HCEC 1CT (cell line): ENCODE data around the gene ARHGAP26.
A peak's percentile ranks its signal among the peaks of the same experiment; 100 is the strongest.

Source experiments
- DNase-seq: peaks from one replicate; pipeline ENCODE4 v3.0.0-alpha.2; 2017

The ARHGAP26 gene

DNA sequence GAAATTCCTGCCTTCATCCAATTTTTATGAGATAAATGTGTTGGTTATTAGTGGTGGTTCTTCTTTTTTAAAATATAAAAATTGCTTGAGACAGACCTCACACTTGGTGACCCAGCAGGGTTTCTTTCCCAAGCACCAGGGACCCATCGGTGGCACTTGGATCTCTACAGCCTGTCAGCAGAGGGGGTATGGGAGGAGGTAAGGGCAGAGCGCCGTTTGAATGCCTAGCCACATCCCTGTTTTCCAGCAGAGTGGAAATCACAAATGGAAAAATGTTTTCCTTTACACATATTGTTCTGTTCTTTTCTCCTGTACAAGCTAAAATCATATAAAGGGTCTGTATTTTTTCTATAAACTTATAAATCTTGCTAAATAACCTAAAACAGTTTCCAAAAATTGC is 385.3 kb downstream of the ARHGAP26 start:
- DNase-seq = no peak

DNA sequence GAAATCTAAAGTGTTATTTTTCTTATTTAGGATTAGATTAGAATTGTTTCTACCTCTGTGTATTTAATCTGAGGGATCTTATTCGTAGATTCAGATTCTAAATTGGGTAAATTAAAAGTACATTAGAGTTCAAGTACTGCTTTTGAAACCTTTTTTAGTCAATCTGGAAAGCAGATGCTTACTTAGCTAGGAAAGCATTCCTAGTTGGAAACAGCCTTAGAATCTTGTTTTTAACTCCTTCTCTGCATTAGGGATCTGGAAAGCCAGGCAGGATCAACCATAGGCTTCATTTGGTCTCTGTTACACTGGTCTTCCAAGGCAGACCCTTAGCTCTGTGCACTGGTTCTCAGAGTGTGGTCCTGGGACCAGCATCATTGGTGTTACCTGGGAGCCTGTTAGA is 385.9 kb downstream of the ARHGAP26 start:
- DNase-seq = no peak

DNA sequence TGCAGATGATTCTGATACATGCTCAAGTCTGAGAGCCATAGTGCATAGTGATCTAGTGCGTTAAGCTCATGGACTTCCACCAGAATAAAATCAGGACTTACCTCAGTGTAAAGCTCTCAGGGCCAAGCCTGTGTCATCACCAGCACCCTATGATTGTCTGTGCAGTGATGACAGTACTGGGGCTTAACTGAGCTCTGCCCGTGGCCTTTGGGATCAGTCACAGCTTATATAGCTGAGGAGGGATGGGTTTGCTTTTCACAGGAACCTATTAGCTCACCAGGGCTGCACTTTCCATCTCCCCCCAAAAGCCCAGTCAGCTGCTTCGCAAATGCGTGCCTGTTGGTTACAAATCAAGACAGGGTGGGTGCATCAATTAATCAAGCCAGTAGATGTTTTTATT is 386.4 kb downstream of the ARHGAP26 start:
- no peak for DNase-seq

DNA sequence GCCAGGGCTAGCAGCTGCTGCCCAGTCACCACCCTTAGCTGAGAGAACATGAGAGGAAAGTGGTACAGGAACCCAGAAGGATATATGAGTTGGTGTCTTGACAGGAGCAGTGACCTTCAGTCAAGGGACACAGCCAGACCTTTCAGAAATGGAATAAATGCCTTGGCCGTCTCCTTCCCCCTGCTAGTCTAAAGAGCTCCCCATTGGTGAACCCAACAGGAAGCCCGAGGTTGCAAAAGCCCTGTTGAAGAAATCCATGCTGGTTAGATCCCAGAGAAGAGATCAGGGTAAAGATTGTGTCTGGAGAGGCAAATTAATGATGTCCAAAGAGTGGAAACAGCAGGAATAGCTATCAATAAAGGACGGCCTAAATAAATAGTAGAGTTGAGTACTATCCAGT is 388.9 kb downstream of the ARHGAP26 start:
- DNase-seq = no peak

DNA sequence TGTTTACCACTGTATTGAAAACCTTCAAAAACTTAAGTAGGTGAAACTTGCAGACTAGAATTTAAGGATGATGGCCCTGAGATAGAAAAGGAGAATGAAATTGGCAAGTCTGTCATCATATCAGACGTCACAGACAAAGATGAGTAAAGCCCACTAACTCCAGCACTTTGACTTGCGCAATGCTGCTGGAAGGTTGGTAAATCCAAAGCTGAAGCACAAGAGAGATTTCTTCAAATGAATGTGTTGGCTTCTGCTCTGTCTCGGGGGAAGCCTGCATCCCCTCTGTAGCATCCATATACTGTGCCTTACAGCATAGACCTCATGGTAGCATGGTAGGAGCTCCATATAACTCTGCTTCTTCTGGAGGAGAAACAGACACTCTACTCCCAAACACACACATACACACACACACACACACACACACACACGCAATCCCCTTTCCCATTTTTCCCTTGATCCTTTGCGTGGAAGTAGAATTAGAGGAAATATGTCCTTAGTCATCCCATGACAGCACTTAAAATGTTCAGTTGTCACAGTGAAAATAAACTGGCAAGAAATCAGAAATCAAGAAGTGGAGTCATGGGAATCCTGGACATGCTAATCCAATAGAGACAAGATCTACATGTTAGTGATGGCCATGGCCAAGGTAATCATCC is 391.8 kb downstream of the ARHGAP26 start:
- peak; percentile 76 for DNase-seq

DNA sequence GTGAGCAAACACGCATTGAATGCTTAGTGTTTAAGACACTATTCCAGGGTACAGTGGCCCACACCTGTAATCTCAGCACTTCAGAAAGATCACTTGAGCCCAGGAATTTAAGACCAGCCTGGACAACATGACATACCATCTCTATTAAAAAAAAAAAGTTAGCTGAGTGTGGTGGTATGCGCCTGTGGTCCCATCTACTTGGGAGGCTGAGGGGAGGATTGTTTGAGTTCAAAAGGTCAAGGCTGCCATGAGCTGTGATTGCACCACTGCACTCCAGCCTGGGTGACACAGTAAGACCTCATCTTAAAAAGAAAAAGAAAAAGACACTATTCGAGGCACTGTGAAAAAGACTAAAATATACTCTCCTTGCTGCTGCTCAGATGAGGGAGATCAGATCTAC is 392.6 kb downstream of the ARHGAP26 start:
- no peak for DNase-seq

DNA sequence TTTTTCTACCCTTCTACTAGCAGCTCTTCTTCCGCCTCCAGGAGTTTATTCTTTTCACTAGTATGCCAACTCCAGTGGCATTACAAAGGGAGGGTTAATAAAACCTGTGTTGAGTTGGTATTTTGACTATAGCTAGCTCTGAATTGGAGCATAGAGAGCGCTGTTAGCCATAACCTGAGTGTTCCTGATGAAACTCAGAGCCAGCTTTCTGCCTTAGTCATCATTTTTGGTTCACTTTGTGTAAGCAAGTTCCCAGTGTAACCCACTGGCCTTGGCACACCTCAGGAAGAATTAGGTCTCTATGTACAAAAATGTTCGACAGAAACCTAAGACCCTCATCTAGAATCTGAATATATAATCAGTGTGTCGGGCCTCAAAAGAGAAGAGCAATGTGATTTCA is 394.4 kb downstream of the ARHGAP26 start:
- DNase-seq = no peak

DNA sequence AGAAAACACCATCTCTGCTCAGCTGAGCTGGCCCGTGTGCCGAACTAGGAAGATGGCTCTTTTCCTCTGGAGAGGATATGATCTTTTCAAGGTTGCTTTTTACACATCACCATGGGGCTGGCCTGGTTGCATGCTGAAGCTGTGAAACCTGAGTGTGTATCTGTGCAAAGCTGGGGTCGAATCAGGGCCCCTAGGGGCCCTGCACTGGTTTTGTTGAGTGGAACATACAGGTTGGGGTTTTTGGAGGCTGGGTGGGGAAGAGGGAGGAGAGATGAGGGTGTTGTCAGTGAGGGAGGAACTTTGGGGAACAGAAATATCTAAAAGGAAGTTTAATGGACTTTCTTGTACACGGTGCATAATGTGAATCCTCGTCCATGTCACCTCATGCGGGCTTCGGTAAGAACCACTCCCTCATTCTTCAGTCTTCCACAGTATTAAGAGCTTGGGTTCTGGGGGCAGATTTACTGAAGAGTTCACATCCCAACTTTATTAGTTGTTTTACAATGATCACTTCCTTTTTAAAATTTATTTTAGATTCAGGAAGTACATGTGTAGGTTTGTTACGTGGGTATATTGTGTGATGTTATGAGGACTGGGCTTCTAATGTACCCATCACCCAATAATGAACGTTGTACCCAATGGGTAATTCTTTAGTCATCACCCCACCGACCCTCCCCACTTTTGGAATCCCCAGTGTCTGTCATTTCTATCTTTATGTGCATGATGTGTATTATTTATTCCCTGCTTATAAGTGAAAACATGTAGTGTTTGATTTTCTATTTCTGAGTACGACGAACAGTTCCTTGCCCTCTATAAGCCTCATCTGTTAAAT is 395.1 kb downstream of the ARHGAP26 start:
- no peak for DNase-seq

DNA sequence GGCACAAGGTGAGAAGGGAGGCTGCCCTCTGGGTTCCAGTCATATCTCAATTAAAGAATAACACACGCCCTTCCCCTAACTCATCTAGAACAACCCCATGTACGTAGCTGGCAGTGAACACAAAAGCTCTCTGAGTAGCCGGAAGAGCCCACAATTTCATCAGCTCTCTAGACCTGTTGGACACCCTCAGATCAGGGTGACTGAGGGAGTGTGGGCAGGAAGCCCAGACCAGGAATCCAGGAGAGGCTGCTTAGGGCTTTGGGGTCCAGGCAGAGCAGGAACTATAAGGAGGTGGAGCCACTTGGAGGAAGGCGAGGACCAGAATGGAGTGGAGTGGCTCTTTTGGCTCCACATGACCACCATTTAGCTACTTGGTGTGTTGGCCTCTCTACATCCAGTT is 395.9 kb downstream of the ARHGAP26 start:
- no peak for DNase-seq

DNA sequence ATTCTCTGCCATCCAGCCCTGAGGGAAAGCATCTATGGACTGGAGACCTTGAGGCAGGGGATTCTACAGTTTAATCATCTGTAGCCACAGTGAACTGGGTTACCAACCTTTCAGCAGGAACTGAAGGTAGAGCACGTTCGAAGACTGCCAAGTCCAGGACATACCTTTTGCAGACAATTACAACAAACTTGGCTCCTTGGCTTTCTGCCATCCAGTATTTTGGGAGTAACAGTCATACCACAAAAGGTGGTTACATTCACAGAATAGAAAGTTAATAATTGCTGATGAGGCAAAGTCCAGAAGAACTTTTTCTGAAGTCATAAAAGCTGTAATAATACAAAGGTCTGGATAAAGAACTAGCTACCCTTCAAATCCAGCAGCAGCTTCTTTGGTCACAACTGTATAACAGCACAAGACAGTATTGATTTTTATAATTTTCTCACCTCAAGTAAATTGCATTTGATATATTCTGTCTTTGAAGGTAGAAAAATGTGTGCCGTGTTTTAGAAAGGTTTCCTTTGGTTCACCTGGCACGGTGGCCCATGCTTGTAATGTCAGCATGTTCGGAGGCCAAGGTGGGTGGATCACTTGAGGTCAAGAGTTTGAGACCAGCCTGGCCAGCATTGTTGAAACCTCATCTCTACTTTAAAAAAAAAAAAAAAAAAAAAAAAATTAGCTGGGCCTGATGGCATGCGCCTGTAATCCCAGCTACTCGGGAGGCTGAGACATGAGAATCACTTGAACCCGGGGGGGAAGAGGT is 396.7 kb downstream of the ARHGAP26 start:
- no peak for DNase-seq

DNA sequence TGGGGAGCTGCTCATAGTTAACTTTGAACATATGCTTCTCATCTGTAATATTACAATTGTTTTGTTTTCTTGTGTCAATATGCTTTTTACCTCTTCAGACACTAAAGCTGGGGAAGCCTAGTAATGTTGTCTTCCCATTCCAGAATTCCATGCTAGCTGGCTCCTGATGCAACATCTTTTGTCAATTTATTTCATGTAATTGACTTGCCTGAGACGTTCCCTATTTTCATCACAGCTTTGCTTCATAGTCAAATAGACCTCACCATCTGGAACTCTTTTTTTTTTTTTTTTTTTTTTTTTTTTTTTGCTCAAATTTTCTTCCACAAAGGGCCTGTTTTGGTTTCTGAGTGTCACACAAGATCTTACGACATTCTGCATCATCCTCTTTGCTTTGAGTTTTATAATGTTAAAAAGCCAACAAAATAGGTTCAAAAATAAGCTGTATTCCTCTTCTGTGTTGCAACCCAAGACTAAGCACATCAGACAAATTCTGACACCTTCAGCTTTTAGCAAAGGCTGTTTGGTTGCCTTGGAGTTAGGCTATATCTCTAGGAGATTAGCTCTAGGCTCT is 398.1 kb downstream of the ARHGAP26 start:
- no peak for DNase-seq

DNA sequence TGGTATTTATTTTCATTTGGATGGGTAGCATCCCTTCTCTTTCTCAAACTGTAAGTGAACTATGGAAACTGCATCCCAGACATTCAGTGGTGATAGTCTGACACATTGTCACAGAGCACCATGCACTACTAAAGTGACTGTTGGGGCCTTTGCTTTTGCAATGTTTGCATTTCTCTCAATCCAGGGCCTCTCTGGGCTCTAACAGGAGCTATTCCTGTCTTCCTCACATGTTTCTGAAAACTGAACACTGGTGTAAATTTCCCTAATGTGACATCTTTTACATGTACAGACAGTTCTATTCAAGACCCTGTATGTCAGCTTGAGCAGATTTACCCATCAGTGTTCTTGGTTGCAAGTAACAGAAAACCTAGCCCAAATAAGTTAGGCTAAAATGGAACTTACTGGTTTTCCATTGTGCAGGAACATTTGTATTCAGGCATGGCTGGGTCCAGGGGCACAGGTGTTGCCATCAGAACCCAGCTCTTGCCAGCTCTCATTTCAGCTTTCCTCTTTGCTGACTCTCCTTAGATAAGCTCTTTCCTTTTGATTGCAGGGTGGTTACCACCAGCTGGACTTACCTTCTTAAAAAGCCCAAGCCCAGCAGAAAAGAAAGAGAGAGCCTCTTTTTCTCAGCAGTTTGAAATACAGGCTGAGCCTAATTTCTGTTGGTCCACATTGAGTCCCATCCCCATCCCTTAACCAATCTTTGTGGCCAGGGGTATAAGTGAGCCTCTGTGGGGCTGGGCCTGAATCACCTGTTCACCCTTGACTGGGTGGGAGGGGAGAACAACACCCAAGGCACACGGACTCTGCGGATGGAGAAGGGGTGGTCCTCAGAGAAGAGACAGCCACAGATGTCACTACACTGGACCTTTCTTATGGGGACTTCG is 399.0 kb downstream of the ARHGAP26 start:
- no peak for DNase-seq

DNA sequence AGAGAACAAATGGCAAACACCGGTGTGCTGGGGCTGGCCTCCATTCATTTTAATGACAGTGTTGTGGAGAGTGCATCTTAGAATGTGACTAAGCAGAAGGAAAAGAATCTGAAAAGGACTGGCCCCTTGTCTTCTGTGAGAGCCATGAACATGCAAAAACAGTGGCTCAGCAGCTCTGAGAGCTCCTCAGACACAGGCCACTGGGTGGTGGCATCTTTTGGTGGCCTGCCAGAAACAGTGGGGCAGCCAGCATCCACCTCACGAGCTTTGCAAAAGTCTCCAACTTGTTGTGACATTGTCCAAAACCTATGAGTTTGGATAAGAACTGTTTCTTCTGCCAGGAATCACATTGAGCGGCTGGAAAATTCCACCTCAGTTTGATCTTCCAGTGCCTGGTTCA is 399.9 kb downstream of the ARHGAP26 start:
- DNase-seq = no peak

DNA sequence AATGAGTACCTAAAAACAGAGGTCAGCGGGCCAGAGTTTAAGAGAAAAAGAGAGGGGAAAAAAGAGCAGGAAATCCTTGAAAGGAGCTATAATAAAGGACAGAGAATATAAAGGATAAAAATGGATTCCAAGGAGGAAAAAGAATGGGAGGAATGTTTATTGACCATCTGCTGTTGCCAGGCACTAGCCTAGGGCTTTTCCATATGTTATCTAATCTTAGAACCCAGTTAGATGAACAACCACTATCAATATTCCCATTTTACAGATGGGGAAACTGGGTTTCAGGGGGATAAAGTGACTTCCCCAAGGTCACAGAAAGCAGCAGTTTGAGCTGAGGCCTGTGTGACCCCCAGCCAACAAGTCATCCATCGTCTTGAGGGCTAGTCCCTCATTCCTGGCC is 400.8 kb downstream of the ARHGAP26 start:
- DNase-seq = no peak

DNA sequence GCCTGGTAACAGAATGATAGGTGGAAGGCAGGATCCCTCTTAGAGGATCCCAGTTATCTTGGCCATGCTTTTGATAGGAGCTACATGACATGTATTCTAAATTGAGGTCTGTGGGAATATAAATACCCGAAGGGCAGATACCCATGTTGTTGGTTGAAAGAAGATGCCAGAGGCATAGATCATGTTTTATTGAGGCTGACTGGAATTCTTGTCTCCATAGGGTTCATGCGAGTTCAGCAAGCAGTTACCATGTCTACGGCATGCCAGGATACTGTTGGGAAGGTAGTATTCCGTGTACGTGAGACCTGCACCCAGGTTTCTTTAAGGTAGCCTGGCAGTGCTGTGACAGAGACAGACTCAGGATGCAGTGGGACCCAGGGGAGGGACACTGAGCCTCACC is 402.6 kb downstream of the ARHGAP26 start:
- no peak for DNase-seq

DNA sequence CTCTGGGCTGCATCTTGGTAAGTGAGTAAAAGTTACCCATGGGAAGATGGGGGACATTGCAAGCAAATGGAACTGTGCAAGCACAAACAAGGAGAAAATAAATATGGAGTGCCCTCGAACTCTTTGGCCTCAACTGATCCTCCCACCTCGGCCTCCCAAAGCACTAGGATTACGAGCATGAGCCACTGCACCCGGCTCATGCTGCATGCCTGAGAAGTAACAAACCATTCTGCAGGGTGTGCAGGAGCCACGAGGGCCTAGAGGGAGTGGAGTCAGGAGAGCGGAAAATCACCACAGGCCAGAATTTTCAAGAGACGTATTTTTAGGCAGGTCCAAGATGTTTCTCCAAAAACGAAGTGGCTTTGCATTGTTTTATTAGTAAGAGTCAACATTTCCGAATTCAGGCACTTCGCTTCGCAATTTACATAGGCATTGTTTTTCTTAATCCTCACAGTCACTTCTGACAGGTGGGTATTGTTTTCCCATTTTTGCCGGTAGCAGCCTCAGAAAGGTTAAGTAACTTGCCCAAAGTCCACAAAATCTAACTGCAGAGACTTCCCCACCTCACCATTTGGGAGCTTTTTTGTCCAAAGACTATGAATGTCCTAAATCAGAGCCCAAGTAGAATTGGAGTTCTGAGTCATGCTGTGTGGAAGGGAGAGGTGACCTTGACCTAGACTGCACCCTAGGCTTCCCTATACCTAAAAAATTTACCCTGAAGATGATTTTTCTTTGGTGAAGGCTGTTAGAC is 403.1 kb downstream of the ARHGAP26 start:
- no peak for DNase-seq

DNA sequence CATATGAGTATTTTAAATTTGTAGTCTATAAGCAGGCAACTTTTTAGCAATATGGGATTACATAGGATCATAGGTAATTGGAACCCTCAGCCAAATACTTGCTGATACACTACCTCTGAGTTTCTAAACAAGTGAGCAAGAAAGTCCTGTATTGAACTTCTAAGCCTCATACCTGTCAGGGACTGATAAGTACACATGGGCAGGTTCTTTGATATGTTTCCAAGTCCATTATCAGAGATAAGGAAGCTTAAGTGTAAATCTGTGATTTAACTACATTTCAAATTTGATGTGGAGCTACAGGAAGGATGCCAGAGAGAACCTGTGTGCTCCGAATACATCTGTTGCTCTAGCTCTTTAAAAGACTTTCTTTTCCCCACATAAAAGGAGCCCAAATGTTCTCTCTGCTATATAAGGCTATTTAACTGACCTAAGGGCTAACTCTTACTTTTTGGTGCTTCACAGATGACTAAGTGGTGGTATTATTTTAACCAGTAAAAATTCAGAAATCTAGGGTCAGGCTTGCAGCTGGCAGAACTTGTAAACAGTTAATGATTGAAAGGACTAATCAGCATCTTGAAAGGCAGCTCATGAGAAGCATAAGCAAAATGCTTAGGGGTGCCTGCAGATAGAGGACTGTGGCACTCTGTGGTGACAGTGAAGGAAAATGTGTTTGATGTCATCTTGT is 404.7 kb downstream of the ARHGAP26 start:
- peak; percentile 17 for DNase-seq

DNA sequence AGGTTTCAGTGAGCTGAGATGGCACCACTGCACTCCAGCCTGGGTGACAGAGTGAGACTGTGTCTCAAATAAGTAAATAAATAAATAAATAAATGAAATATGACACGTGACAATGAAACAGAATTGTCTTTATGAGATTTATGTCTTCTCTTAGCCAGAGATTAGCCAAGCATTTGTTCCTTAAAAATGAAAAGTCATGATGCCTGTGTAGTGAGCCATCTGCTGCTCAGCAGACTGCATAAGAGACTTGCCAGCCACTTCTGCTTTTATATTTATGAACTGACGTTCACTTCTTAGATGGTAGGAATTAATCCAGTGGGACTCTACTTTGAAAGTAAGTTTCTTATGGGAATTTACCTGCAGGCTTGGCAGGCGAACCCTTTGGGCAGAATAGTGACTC is 405.9 kb downstream of the ARHGAP26 start:
- DNase-seq = no peak

DNA sequence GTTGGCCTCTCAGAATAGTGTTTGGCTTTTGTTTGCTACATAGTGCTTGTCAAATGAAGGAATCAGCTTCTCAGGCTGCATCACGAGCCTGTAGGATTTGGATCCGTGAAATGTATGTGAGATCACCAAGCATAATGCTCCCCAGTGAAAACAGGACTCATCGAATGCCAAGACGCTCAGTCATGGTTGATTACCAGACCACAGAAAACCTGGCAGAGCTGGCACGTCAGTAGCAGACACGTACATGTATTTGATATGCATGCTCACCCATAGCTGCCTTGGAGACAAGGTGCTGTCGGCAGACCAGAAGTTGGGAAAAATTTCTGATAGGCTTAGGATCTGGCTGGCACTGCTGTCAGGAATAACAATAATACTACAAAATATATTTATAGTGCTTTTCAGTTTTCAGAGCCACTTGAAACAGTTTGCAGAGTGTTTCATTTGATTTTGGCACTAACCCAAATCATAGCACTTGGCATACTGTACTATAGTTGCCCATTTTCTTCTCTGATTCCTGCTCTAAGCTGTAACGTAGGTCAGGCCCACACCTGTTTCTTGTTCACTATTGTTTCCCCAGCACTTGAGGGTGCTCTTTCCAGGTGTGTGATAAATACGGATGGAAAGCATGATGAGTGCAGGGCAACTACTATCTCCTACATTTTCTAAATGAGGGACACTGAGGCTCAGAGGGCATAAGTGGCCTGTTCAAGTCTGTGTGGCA is 407.2 kb downstream of the ARHGAP26 start:
- peak; percentile 82 for DNase-seq

DNA sequence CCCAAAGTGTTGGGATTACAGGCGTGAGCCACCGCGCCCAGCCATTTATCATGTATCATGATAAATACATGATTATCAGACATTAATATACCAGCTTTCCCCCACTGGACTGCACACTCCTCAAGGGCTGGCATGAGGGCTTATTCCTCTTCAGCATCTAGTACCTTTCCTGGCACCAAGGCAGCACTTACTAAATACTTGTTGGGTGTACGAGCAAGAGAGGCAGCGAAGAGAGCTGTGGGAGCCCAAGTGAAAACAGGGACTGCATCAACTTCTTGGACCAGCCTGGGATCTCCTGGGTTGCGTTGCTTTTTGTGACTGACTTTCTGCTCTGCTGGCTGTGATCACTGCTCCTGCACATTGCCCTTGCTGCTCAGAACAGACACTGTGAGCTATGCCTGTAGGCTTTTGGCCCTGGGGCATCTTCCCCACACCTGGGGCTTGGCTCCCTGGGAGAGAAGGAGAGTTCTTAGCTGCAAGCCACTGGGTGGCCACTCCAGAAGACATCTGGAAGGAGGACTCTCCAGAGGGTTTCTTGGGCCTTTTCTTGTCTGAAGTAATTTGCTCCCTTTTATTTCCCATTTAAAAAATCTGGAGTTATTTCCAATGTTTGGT is 409.1 kb downstream of the ARHGAP26 start:
- DNase-seq = no peak
